Muscle of leg (tissue), 16 donors: Measurements from ENCODE around the gene PPP1CC. TPM values are rescaled to one million over a fixed set of nuclear protein-coding genes. Genes with fewer than 3 reads are reported as not detected.

Experiments used
- DNase-seq: peaks from one replicate; pipeline ENCODE4 v3.0.0; 2013
- H3K27ac ChIP-seq: one replicate; pipeline ENCODE4 v1.5.1; 2013; ENCODE audit warnings: mild to moderate bottlenecking, low read length, control low read depth
- H3K27me3 ChIP-seq: one replicate; pipeline ENCODE4 v1.6.1; 2013; ENCODE audit warnings: low read length; ENCODE audit not compliant: control insufficient read depth, insufficient read depth
- H3K36me3 ChIP-seq: one replicate; pipeline ENCODE4 v1.6.1; 2013; ENCODE audit warnings: low read length; ENCODE audit not compliant: control insufficient read depth, insufficient read depth
- H3K4me1 ChIP-seq: one replicate; pipeline ENCODE4 v1.6.1; 2013; ENCODE audit warnings: low read length; ENCODE audit not compliant: control insufficient read depth, insufficient read depth
- H3K4me3 ChIP-seq: one replicate; pipeline ENCODE4 v1.5.1; 2013; ENCODE audit warnings: low read length, control low read depth
- H3K9me3 ChIP-seq: replicated peaks from 2 replicates; pipeline ENCODE4 v1.6.1; 2013; ENCODE audit warnings: low read depth, low read length; ENCODE audit not compliant: control insufficient read depth
- WGBS: methylation state at CpG from one replicate; pipeline ENCODE4 v1.1.5; 2013; ENCODE audit warnings: missing lambda C conversion rate; ENCODE audit not compliant: insufficient coverage; 5-methylcytosine and 5-hydroxymethylcytosine counted together
- long read RNA-seq, 11 donors: transcript quantifications; one replicate each; lab custom pipeline, GENCODE V29; 2026
- polyA plus RNA-seq, 8 donors: library from polyadenylated mRNA; unstranded; fragments of 120-200 nt; gene quantifications; one replicate each; pipeline versions ENCODE4 v1.2.1 to v1.2.3, GENCODE V29; 2013; ENCODE audit warnings: inconsistent platforms in 1 of 8, low replicate concordance in 1 of 8; ENCODE audit not compliant: insufficient read length in 8 of 8, insufficient read depth in 1 of 8
- total RNA-seq: library from RNA; stranded (reverse); fragments of 120-200 nt; gene quantifications from one replicate; pipeline ENCODE4 v1.2.4, GENCODE V29; 2013

PPP1CC gene
- total RNA-seq (90.5 TPM), polyA plus RNA-seq (100 to 1,000 TPM; 103 to 147 (median 121) TPM)
- long read RNA-seq, donor 1, transcript PPP1CC-201 (7 exons, 2,559 nt): major isoform, 19 of 38 reads
- long read RNA-seq, donor 1, partial matches to known transcripts: 10 of 38 reads
- long read RNA-seq, donor 1, other reads (novel, unspliced or antisense): 0 of 38 reads
- long read RNA-seq, donor 2, partial matches to known transcripts: 0 of 1 reads
- long read RNA-seq, donor 2, other reads (novel, unspliced or antisense): 0 of 1 reads
- long read RNA-seq, donor 3, transcript PPP1CC-211 (3 exons, 582 nt): minor isoform, 7 of 53 reads
- long read RNA-seq, donor 3, transcript PPP1CC-201 (7 exons, 2,559 nt): major isoform, 27 of 53 reads
- long read RNA-seq, donor 3, partial matches to known transcripts: 17 of 53 reads
- long read RNA-seq, donor 3, other reads (novel, unspliced or antisense): 0 of 53 reads
- long read RNA-seq, donor 4, transcript PPP1CC-211 (3 exons, 582 nt): minor isoform, 5 of 27 reads
- long read RNA-seq, donor 4, transcript PPP1CC-201 (7 exons, 2,559 nt): major isoform, 13 of 27 reads
- long read RNA-seq, donor 4, partial matches to known transcripts: 6 of 27 reads
- long read RNA-seq, donor 4, other reads (novel, unspliced or antisense): 0 of 27 reads
- long read RNA-seq, donor 5, transcript PPP1CC-201 (7 exons, 2,559 nt): major isoform, 66 of 147 reads
- long read RNA-seq, donor 5, transcript PPP1CC-211 (3 exons, 582 nt): minor isoform, 14 of 147 reads
- long read RNA-seq, donor 5, partial matches to known transcripts: 52 of 147 reads
- long read RNA-seq, donor 5, other reads (novel, unspliced or antisense): 0 of 147 reads
- long read RNA-seq, donor 6, transcript PPP1CC-211 (3 exons, 582 nt): minor isoform, 5 of 68 reads
- long read RNA-seq, donor 6, transcript PPP1CC-201 (7 exons, 2,559 nt): major isoform, 34 of 68 reads
- long read RNA-seq, donor 6, partial matches to known transcripts: 20 of 68 reads
- long read RNA-seq, donor 6, other reads (novel, unspliced or antisense): 0 of 68 reads
- long read RNA-seq, donor 7, transcript PPP1CC-203 (2 exons, 1,133 nt): minor isoform, 5 of 76 reads
- long read RNA-seq, donor 7, transcript PPP1CC-201 (7 exons, 2,559 nt): major isoform, 29 of 76 reads
- long read RNA-seq, donor 7, partial matches to known transcripts: 31 of 76 reads
- long read RNA-seq, donor 7, other reads (novel, unspliced or antisense): 0 of 76 reads
- long read RNA-seq, donor 8, transcript PPP1CC-201 (7 exons, 2,559 nt): major isoform, 19 of 31 reads
- long read RNA-seq, donor 8, partial matches to known transcripts: 5 of 31 reads
- long read RNA-seq, donor 8, other reads (novel, unspliced or antisense): 0 of 31 reads
- long read RNA-seq, donor 9, transcript PPP1CC-201 (7 exons, 2,559 nt): major isoform, 19 of 45 reads
- long read RNA-seq, donor 9, partial matches to known transcripts: 23 of 45 reads
- long read RNA-seq, donor 9, other reads (novel, unspliced or antisense): 0 of 45 reads
- long read RNA-seq, donor 10, transcript PPP1CC-201 (7 exons, 2,559 nt): major isoform, 33 of 88 reads
- long read RNA-seq, donor 10, partial matches to known transcripts: 46 of 88 reads
- long read RNA-seq, donor 10, other reads (novel, unspliced or antisense): 0 of 88 reads
- long read RNA-seq, donor 11, transcript PPP1CC-201 (7 exons, 2,559 nt): major isoform, 21 of 47 reads
- long read RNA-seq, donor 11, transcript PPP1CC-211 (3 exons, 582 nt): minor isoform, 6 of 47 reads
- long read RNA-seq, donor 11, partial matches to known transcripts: 16 of 47 reads
- long read RNA-seq, donor 11, other reads (novel, unspliced or antisense): 0 of 47 reads

- WGBS: 0% methylated on average over 50 of the region's 63 CpGs
- peak within 1 kb of the TSS; percentile 79 for H3K27ac ChIP-seq
- no peaks in the 10 kb centered on the region for H3K27me3 ChIP-seq
- H3K4me3 ChIP-seq: peak within 1 kb of the TSS; percentile 85
- peak; percentile 99 for DNase-seq
- peaks cover 4% of the 10 kb centered on the region for H3K36me3 ChIP-seq
- no peaks in the 10 kb centered on the region for H3K9me3 ChIP-seq
- peaks cover 30% of the 10 kb centered on the region for H3K4me1 ChIP-seq
Observed at GRCh38 chr12:110742718-110743570, at the start of gene PPP1CC. PPP1CC (minus strand) TSS chr12:110742891; CDS start chr12:110742707, 184 bp downstream.

GRCh38 chr12:110791589-110791988, 48.9 kb upstream of the PPP1CC start:
- H3K27ac ChIP-seq: no peak overlapping the region
- H3K4me3 ChIP-seq: no peak overlapping the region
- H3K27me3 ChIP-seq: no peaks in the 10 kb centered on the region

GRCh38 chr12:110790301-110790700, 47.6 kb upstream of the PPP1CC start:
- WGBS: 44% methylated on average over 1 of the region's 1 CpG
- Histone ChIP-seq H3K27ac (peak overlapping the region; percentile 25), H3K27me3 (no peaks in the 10 kb centered on the region), H3K9me3 (no peaks in the 10 kb centered on the region), H3K4me3 (no peak overlapping the region), H3K36me3 (no peaks in the 10 kb centered on the region), H3K4me1 (peaks cover 5% of the 10 kb centered on the region)
- DNase-seq: peak; percentile 82

More at GRCh38 chr12:110791589-110791988, 48.9 kb upstream of the PPP1CC start:
- Histone ChIP-seq H3K36me3 (no peaks in the 10 kb centered on the region), H3K4me1 (peaks cover 5% of the 10 kb centered on the region), H3K9me3 (no peaks in the 10 kb centered on the region)
- no peak for DNase-seq
- 100% methylated on average over 3 of the region's 3 CpGs for whole genome bisulfite sequencing

GRCh38 chr12:110786012-110786411, 43.3 kb upstream of the PPP1CC start:
- H3K27ac ChIP-seq: no peak overlapping the region
- no peaks in the 10 kb centered on the region for H3K4me1 ChIP-seq
- WGBS: 91% methylated on average over 4 of the region's 7 CpGs
- no peaks in the 10 kb centered on the region for H3K36me3 ChIP-seq
- peaks cover 2% of the 10 kb centered on the region for H3K27me3 ChIP-seq
- H3K4me3 ChIP-seq: no peak overlapping the region
- DNase-seq: no peak
- H3K9me3 ChIP-seq: no peaks in the 10 kb centered on the region

- Histone ChIP-seq H3K9me3 (no peaks in the 10 kb centered on the region), H3K4me3 (no peak overlapping the region), H3K27ac (no peak overlapping the region), H3K27me3 (peaks cover 2% of the 10 kb centered on the region), H3K4me1 (no peaks in the 10 kb centered on the region), H3K36me3 (no peaks in the 10 kb centered on the region)
- WGBS: 20% methylated on average over 1 of the region's 7 CpGs
- DNase-seq: no peak
Observed at GRCh38 chr12:110785240-110785639, 42.5 kb upstream of the PPP1CC start.

GRCh38 chr12:110782922-110783321, 40.2 kb upstream of the PPP1CC start:
- WGBS: 65% methylated on average over 4 of the region's 8 CpGs
- DNase-seq: no peak
- Histone ChIP-seq H3K36me3 (no peaks in the 10 kb centered on the region), H3K27ac (no peak overlapping the region), H3K27me3 (peaks cover 2% of the 10 kb centered on the region), H3K9me3 (no peaks in the 10 kb centered on the region), H3K4me3 (no peak overlapping the region), H3K4me1 (peaks cover 2% of the 10 kb centered on the region)

- no peak for DNase-seq
Observed at GRCh38 chr12:110782094-110782493, 39.4 kb upstream of the PPP1CC start.

GRCh38 chr12:110780448-110780847, 37.8 kb upstream of the PPP1CC start:
- WGBS: 70% methylated on average over 2 of the region's 4 CpGs
- no peaks in the 10 kb centered on the region for H3K36me3 ChIP-seq
- H3K4me3 ChIP-seq: no peak overlapping the region
- H3K27me3 ChIP-seq: peaks cover 2% of the 10 kb centered on the region
- DNase-seq: no peak
- H3K27ac ChIP-seq: no peak overlapping the region
- no peaks in the 10 kb centered on the region for H3K9me3 ChIP-seq
- peaks cover 2% of the 10 kb centered on the region for H3K4me1 ChIP-seq

More at GRCh38 chr12:110782094-110782493, 39.4 kb upstream of the PPP1CC start:
- H3K4me1 ChIP-seq: peaks cover 2% of the 10 kb centered on the region
- 41% methylated on average over 2 of the region's 4 CpGs for WGBS
- H3K36me3 ChIP-seq: no peaks in the 10 kb centered on the region
- no peaks in the 10 kb centered on the region for H3K9me3 ChIP-seq
- H3K27ac ChIP-seq: no peak overlapping the region
- no peak overlapping the region for H3K4me3 ChIP-seq
- peaks cover 2% of the 10 kb centered on the region for H3K27me3 ChIP-seq
